Stimulated activated CD4-positive, alpha-beta T cell treated with anti-CD3 and anti-CD28 coated beads, Interleukin-4, amount 100 ng/mL, for 1 hour (primary cell): ENCODE data around the gene GH1.
"Not testable (repeated sequence)": the region's sequence is repeated elsewhere in the genome, so short reads cannot be mapped to it uniquely, and the experiment has no call there.

ENCODE experiments used
- DNase-seq: peaks from one replicate; pipeline ENCODE4 v3.0.0-alpha.2; 2020

The GH1 gene

DNA sequence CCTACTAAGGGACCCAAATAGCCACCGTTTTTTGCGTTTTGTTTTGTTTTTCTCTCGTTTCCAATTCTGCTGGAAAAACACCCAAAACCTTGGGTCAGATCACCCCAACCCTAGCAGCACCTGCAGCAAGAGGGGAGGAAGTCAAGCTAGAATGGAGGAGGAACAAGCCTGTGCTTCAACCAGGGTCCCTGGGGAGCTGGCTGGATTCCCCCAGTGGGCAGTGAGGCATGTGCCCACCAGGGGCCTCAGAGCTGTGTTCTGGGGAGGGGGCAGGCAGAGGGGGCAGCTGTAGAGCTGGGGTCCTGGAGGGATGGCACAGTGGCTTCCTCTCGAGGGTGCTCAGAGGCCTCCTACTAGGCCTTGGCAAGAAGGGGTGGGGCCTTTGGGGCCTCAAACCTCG, 7.0 kb upstream of the GH1 start:
- no peak for DNase-seq

- not testable (repeated sequence) for DNase-seq
These were observed 3.8 kb upstream of the GH1 start for GRCh38 chr17:63922402-63922801.

DNA sequence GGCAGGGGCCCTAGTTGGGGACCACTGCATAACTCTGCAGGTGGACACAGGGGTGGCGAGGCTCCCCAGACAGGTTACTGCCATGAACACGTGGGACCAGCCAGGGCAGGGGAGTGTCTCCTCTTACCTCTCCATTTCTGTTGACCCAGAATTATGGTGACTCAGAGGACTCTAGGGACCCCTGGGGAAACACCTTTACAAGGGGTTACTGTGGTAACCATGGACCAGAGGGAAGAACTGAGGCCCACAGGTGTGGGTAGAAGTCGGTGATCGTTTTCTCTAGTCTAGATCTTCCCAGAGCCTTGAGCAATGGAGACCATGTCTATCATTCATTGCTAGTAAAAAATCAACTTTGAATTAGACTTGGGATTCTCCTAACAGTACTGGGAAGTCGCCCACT, 2.1 kb upstream of the GH1 start:
- DNase-seq: not testable (repeated sequence)

GRCh38 chr17:63920050-63920449, 1.4 kb upstream of the GH1 start:
- DNase-seq: not testable (repeated sequence)

- peak; percentile 62 for DNase-seq
These were observed 678 bp upstream of the GH1 start for GRCh38 chr17:63919311-63919723.

DNA sequence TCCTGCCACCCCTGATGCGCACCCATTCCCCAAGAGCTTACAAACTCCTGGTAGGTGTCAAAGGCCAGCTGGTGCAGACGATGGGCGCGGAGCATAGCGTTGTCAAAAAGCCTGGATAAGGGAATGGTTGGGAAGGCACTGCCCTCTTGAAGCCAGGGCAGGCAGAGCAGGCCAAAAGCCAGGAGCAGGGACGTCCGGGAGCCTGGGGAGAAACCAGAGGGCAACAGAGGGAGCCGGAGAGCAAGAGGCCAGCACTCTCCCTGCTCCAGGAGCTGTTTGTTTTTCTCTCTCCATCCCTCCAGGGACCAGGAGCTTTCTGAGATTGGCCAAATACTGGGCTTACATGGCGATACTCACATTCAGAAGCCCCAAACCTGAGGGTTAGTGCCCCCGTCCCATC, 334 bp downstream of the GH1 start:
- DNase-seq: no peak

DNA sequence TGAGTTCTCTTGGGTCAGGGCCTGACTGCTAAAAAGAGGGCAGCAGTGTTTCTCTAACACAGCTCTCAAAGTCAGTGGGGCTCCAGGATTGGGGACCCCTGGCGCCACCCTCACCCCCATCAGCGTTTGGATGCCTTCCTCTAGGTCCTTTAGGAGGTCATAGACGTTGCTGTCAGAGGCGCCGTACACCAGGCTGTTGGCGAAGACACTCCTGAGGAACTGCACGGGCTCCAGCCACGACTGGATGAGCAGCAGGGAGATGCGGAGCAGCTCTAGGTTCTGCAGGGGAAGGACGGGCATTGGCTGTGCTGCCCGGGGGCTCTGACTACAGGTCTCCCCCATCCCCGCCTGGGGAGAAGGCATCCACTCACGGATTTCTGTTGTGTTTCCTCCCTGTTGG, 993 bp downstream of the GH1 start:
- no peak for DNase-seq

DNA sequence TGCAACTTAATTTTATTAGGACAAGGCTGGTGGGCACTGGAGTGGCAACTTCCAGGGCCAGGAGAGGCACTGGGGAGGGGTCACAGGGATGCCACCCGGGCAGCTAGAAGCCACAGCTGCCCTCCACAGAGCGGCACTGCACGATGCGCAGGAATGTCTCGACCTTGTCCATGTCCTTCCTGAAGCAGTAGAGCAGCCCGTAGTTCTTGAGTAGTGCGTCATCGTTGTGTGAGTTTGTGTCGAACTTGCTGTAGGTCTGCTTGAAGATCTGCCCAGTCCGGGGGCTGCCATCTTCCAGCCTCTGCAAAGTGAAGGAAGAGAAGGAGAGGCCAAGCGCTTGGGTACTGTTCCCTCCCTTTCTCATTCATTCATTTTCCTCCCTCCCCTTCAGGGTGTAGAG, 1.4 kb downstream of the GH1 start:
- not testable (repeated sequence) for DNase-seq

- no peak for DNase-seq
These were observed 2.0 kb downstream of the GH1 start for GRCh38 chr17:63916566-63917185.

GRCh38 chr17:63915753-63916152, 2.9 kb downstream of the GH1 start:
- not testable (repeated sequence) for DNase-seq

DNA sequence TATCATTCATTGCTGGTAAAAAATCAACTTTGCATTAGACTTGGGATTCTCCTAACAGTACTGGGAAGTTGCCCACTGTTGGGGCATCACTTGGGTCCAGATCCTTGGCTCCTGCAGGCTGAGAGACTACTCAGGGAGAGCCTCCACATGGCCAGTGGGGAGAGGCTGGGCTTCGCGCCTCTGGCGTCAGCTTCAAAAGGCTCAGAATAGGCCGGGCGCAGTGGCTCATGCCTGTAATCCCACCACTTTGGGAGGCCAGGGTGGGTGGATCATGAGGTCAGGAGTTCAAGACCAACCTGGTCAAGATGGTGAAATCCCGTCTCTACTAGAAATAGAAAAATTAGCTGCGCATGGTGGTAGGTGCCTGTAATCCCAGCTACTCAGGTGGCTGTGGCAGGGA, 4.2 kb downstream of the GH1 start:
- DNase-seq: no peak

DNA sequence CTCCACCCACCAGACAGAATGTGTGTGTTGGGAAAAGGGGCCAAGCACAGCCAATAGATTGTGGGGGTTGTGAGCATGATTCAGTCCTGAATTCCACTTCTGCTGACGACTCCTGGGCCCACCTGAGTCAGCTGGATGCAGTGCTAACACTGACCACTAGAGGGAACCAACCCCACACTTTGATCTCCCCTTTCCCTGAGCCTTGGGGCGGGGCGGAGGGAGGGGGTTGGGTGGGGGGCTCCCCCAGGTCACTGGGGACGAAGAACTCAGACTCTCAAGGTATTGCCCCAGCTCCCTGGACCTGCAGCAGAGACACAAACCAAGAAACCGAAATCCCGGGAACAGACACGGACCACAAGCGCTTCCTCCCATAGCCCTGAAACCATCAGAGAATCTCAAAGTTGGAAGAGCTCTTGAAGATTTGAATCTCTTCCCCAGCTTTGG, 7.0 kb downstream of the GH1 start:
- peak; percentile 64 for DNase-seq

- DNase-seq: no peak
These were observed 7.5 kb downstream of the GH1 start, which contains the start of gene CSHL1 for GRCh38 chr17:63911041-63911635. CSHL1 (minus strand) TSS chr17:63911258; CDS start chr17:63911196, 62 bp downstream.

DNA sequence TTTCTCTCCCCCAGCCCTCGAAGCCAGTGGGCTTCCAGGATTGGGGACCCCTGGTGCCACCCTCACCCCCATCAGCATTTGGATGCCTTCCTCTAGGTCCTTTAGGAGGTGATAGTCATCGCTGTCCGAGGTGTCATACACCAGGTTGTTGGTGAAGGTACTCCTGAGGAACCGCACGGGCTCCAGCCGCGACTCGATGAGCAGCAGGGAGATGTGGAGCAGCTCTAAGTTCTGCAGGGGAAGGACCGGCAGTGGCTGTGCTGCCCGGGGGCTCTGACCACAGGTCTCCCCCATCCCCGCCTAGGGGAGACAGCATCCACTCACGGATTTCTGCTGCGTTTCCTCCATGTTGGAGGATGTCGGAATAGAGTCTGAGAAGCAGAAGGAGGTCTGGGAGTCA, 8.5 kb downstream of the GH1 start:
- DNase-seq: no peak

DNA sequence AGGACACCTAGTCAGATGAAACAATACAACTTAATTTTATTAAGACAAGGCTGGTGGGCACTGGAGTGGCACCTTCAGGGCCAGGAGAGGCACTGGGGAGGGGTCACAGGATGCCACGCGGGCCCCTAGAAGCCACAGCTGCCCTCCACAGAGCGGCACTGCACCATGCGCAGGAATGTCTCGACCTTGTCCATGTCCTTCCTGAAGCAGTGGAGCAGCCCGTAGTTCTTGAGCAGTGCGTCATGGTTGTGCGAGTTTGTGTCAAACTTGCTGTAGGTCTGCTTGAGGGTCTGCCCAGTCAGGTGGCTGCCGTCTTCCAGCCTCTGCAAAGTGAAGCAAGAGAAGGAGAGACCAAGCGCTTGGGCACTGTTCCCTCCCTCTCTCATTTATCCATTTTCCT, 9.1 kb downstream of the GH1 start:
- not testable (repeated sequence) for DNase-seq

- not testable (repeated sequence) for DNase-seq
These were observed 11.4 kb downstream of the GH1 start for GRCh38 chr17:63907161-63907778.

DNA sequence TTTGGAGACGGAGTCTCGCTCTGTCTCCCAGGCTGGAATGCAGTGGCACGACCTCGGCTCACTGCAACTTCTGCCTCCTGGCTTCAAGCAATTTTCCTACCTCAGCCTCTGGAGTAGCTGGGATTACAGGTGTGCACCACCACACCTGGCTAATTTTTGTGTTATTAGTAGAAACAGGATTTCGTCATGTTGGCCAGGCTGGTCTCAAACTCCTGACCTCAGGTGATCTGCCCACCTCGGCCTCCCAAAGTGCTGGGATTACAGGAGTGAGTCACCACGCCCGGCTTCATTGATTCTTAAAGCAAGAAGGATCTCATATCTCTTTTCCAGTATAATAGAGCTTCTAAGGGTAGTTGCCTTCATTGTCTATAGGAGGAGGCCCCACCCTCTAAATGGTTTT, 13.8 kb downstream of the GH1 start:
- DNase-seq: not testable (repeated sequence)

GRCh38 chr17:63903787-63904201, 14.8 kb downstream of the GH1 start:
- not testable (repeated sequence) for DNase-seq

GRCh38 chr17:63901971-63902370, 16.7 kb downstream of the GH1 start:
- not testable (repeated sequence) for DNase-seq

- DNase-seq: not testable (repeated sequence)
These were observed 19.5 kb downstream of the GH1 start for GRCh38 chr17:63898899-63899798.

- not testable (repeated sequence) for DNase-seq
These were observed 21.9 kb downstream of the GH1 start, which contains the start of gene CSH1 for GRCh38 chr17:63896524-63897354. CSH1 (minus strand) TSS chr17:63896574; CDS start chr17:63896511, 63 bp downstream.

DNA sequence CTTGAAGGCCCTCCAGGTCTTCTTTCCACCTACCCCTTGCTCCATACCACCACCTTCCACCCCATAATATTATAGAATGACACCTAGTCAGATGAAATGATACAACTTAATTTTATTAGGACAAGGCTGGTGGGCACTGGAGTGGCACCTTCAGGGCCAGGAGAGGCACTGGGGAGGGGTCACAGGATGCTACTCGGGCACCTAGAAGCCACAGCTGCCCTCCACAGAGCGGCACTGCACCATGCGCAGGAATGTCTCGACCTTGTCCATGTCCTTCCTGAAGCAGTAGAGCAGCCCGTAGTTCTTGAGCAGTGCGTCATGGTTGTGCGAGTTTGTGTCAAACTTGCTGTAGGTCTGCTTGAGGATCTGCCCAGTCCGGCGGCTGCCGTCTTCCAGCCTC, 23.8 kb downstream of the GH1 start:
- not testable (repeated sequence) for DNase-seq
